Measurements from ENCODE around the gene PRKCA. TPM values are rescaled to one million over a fixed set of nuclear protein-coding genes. Genes with fewer than 3 reads are reported as not detected.

Gene PRKCA
- total and polyA plus RNA-seq, 10 of the 15 experiments (the other 5 are each of a cell fraction or from before 2014, with no cell fraction given): 0.11 to 14.6 (median 0.72) TPM

DNA sequence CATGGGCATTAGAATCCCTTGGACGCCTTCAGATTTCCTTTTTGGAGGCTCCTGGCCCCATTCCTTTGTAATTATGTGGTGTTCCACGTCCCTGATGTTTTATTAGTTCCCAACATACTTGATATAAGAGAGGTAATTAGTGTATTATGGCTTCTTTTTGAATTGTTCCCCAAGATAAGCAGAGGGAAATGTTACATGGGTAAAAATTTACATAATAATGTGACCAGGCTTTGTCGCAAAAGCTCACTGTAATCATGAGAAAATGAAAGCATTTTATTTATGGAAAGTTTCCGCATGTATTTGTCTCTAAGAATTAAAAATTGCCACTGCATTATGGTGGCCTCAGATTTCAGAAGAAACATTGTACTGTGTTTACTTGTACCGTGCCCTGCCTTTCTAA, 177.8 kb downstream of the PRKCA start:
- no peak overlapping the region for H2AFZ ChIP-seq (ENCODE audit: control insufficient read depth, low read depth, low read length)
- CTCF ChIA-PET: interaction anchor here (1.4 kb wide), 1 partner anchor 10 kb away, joined by 5 read pairs; no protein-coding TSS in a partner anchor
- TF ChIP-seq ZNF24 (IDR thresholded peaks at IDR 0.05) (no peak), NFXL1 (IDR thresholded peaks at IDR 0.05; ENCODE audit: borderline replicate concordance) (no peak), ETV6 (conservative IDR thresholded peaks at IDR 0.05 in 1 of 2, IDR thresholded peaks at IDR 0.05 in 1 of 2; ENCODE audit: borderline replicate concordance in 1 of 2, low read depth in 1 of 2) (no peak), SMAD1 (IDR thresholded peaks at IDR 0.05; ENCODE audit: low read depth, partially characterized antibody) (no peak), ZBTB11 (CRISPR knock-in tag; IDR thresholded peaks at IDR 0.05) (no peak), CHD4 (IDR thresholded peaks at IDR 0.05) (no peak), FOXK2 (IDR thresholded peaks at IDR 0.05) (no peak), KDM1A (IDR thresholded peaks at IDR 0.05; ENCODE audit: borderline replicate concordance) (no peak), E4F1 (IDR thresholded peaks at IDR 0.05; ENCODE audit: borderline replicate concordance, partially characterized antibody) (no peak), KLF5 (IDR thresholded peaks at IDR 0.05; ENCODE audit: partially characterized antibody) (no peak), HDAC6 (IDR thresholded peaks at IDR 0.05; ENCODE audit: unreplicated experiment) (no peak), TARDBP (IDR thresholded peaks at IDR 0.05; ENCODE audit: borderline replicate concordance) (no peak), BCLAF1 (IDR thresholded peaks at IDR 0.05) (no peak), STAT3 (IDR thresholded peaks at IDR 0.05; ENCODE audit: low read depth, low read length) (no peak), CREB1 (IDR thresholded peaks at IDR 0.05; ENCODE audit: low read depth) (no peak)
- TF ChIP-seq, protein P1, sequence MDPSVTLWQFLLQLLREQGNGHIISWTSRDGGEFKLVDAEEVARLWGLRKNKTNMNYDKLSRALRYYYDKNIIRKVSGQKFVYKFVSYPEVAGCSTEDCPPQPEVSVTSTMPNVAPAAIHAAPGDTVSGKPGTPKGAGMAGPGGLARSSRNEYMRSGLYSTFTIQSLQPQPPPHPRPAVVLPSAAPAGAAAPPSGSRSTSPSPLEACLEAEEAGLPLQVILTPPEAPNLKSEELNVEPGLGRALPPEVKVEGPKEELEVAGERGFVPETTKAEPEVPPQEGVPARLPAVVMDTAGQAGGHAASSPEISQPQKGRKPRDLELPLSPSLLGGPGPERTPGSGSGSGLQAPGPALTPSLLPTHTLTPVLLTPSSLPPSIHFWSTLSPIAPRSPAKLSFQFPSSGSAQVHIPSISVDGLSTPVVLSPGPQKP (IDR thresholded peaks at IDR 0.05; ENCODE audit: low read depth, low read length): no peak

More for the DNA sequence above, 177.8 kb downstream of the PRKCA start:
- DNase-seq (ENCODE audit: low read depth, low spot score) (no peak), FAIRE-seq (no peak), ATAC-seq (no peak)
- no peaks in the 10 kb centered on the region for H3K4me1 ChIP-seq (ENCODE audit: control insufficient read depth, insufficient read depth, low read length)
- no peak overlapping the region for H3K9ac ChIP-seq (ENCODE audit: control insufficient read depth, insufficient read depth, low read length)
- WGBS (ENCODE audit: insufficient coverage, insufficient replicate concordance, low lambda C conversion rate, missing lambda C conversion rate): 26% methylated on average over 5 of the region's 5 CpGs
- H3K27ac ChIP-seq (ENCODE audit: control insufficient read depth, insufficient read depth): no peak overlapping the region
- in situ Hi-C loops (cut with MboI): no loop called here
- no peaks in the 10 kb centered on the region for H3K27me3 ChIP-seq (replicated peaks in 1 of 2; ENCODE audit: control insufficient read depth in 2 of 2, insufficient read depth in 2 of 2, low read length in 1 of 2)
- intact Hi-C loops (cut with micrococcal nuclease; ENCODE audit: unreplicated experiment): no loop called here
- H3K4me3 ChIP-seq: no peak overlapping the region
- no peaks in the 10 kb centered on the region for H3K36me3 ChIP-seq (ENCODE audit: control insufficient read depth in 2 of 2, insufficient read depth in 2 of 2, low read length in 1 of 2)
- H3K9me3 ChIP-seq (replicated peaks; ENCODE audit: control insufficient read depth, insufficient read depth, low read length): no peaks in the 10 kb centered on the region; the same call in 2 of the 3 replicates
- no peaks in the 10 kb centered on the region for H3K79me2 ChIP-seq (ENCODE audit: control insufficient read depth, insufficient read depth, low read length)
- no peaks in the 10 kb centered on the region for H4K20me1 ChIP-seq (ENCODE audit: control insufficient read depth, insufficient read depth)
- ChIA-PET POLR2A (interaction anchor here (1.0 kb wide), 1 partner anchor 9 kb away, joined by 3 read pairs; no protein-coding TSS in a partner anchor), RAD21 (ENCODE audit: unreplicated experiment) (no interaction called here), SMC1A (ENCODE audit: uncharacterized antibody, unreplicated experiment) (no interaction called here)
- H3K4me2 ChIP-seq (ENCODE audit: control insufficient read depth, insufficient read depth): no peak overlapping the region
- no TSS peak for BruUV-seq (replicated peaks)

Measured in GM12878 (cell line).